Rectal smooth muscle tissue (tissue), 1 donor: ENCODE measurements around the gene PRR22.
A peak's percentile ranks its signal among the peaks of the same experiment; 100 is the strongest.

Experiments used
- H3K27ac ChIP-seq: one replicate; pipeline ENCODE4 v1.7.0; 2013; ENCODE audit warnings: low read depth, low read length, inconsistent platforms
- H3K27me3 ChIP-seq: one replicate; pipeline ENCODE4 v1.7.0; 2013; ENCODE audit warnings: low read length; ENCODE audit not compliant: control insufficient read depth, insufficient read depth
- H3K36me3 ChIP-seq: one replicate; pipeline ENCODE4 v1.7.0; 2013; ENCODE audit warnings: low read length; ENCODE audit not compliant: control insufficient read depth, insufficient read depth
- H3K4me1 ChIP-seq: one replicate; pipeline ENCODE4 v1.7.0; 2013; ENCODE audit warnings: low read length; ENCODE audit not compliant: control insufficient read depth, insufficient read depth
- H3K4me3 ChIP-seq: one replicate; pipeline ENCODE4 v1.7.0; 2013; ENCODE audit warnings: low read length
- H3K9ac ChIP-seq: one replicate; pipeline ENCODE4 v1.7.0; 2013; ENCODE audit warnings: low read length

Gene PRR22

GRCh38 chr19:5806905-5807304 is 22.4 kb upstream of the PRR22 start:
- H3K4me3 ChIP-seq = no peak overlapping the region
- H3K27me3 ChIP-seq = no peaks in the 10 kb centered on the region
- H3K4me1 ChIP-seq = peaks cover 4% of the 10 kb centered on the region
- H3K36me3 ChIP-seq = no peaks in the 10 kb centered on the region
- H3K9ac ChIP-seq = no peak overlapping the region
- no peak overlapping the region for H3K27ac ChIP-seq

GRCh38 chr19:5806133-5806489 is 21.6 kb upstream of the PRR22 start:
- Histone ChIP-seq H3K4me3 (no peak overlapping the region), H3K9ac (no peak overlapping the region), H3K4me1 (peaks cover 4% of the 10 kb centered on the region), H3K27me3 (no peaks in the 10 kb centered on the region), H3K27ac (peak overlapping the region; percentile 71), H3K36me3 (no peaks in the 10 kb centered on the region)

- Histone ChIP-seq H3K36me3 (no peaks in the 10 kb centered on the region), H3K4me3 (peak overlapping the region; percentile 58), H3K4me1 (peaks cover 4% of the 10 kb centered on the region), H3K27me3 (no peaks in the 10 kb centered on the region), H3K27ac (peak overlapping the region; percentile 86), H3K9ac (peak overlapping the region; percentile 41)
These were observed 21.1 kb upstream of the PRR22 start for GRCh38 chr19:5805462-5806132.

GRCh38 chr19:5804516-5805461 is 20.2 kb upstream of the PRR22 start, which contains the start of gene NRTN:
NRTN (plus strand) TSS chr19:5805067; CDS start chr19:5824166, 19,099 bp downstream.
- H3K27ac ChIP-seq = peak within 1 kb of the TSS; percentile 86
- peaks cover 4% of the 10 kb centered on the region for H3K4me1 ChIP-seq
- peak within 1 kb of the TSS; percentile 41 for H3K9ac ChIP-seq
- H3K27me3 ChIP-seq = no peaks in the 10 kb centered on the region
- H3K4me3 ChIP-seq = peak within 1 kb of the TSS; percentile 58
- no peaks in the 10 kb centered on the region for H3K36me3 ChIP-seq

- Histone ChIP-seq H3K4me1 (peaks cover 4% of the 10 kb centered on the region), H3K4me3 (peak overlapping the region; percentile 38), H3K27ac (peak overlapping the region; percentile 43), H3K9ac (no peak overlapping the region), H3K36me3 (no peaks in the 10 kb centered on the region), H3K27me3 (no peaks in the 10 kb centered on the region)
These were observed 19.4 kb upstream of the PRR22 start for GRCh38 chr19:5803752-5804515.

GRCh38 chr19:5803441-5803751 is 18.9 kb upstream of the PRR22 start:
- Histone ChIP-seq H3K27me3 (no peaks in the 10 kb centered on the region), H3K4me3 (peak overlapping the region; percentile 38), H3K9ac (no peak overlapping the region), H3K36me3 (no peaks in the 10 kb centered on the region), H3K27ac (no peak overlapping the region), H3K4me1 (peaks cover 4% of the 10 kb centered on the region)

GRCh38 chr19:5801796-5802619 is 17.5 kb upstream of the PRR22 start:
- no peak overlapping the region for H3K4me3 ChIP-seq
- peaks cover 4% of the 10 kb centered on the region for H3K4me1 ChIP-seq
- no peak overlapping the region for H3K9ac ChIP-seq

GRCh38 chr19:5800361-5801270 is 16.1 kb upstream of the PRR22 start:
- Histone ChIP-seq H3K4me1 (no peaks in the 10 kb centered on the region), H3K27ac (no peak overlapping the region), H3K36me3 (no peaks in the 10 kb centered on the region), H3K27me3 (no peaks in the 10 kb centered on the region), H3K9ac (no peak overlapping the region), H3K4me3 (no peak overlapping the region)

More at GRCh38 chr19:5801796-5802619, 17.5 kb upstream of the PRR22 start:
- H3K36me3 ChIP-seq = no peaks in the 10 kb centered on the region
- no peak overlapping the region for H3K27ac ChIP-seq
- H3K27me3 ChIP-seq = no peaks in the 10 kb centered on the region

GRCh38 chr19:5799247-5800241 is 15.0 kb upstream of the PRR22 start:
- H3K4me1 ChIP-seq = no peaks in the 10 kb centered on the region
- no peak overlapping the region for H3K9ac ChIP-seq
- H3K4me3 ChIP-seq = no peak overlapping the region
- no peaks in the 10 kb centered on the region for H3K36me3 ChIP-seq
- H3K27me3 ChIP-seq = no peaks in the 10 kb centered on the region
- H3K27ac ChIP-seq = no peak overlapping the region

GRCh38 chr19:5798244-5798643 is 13.7 kb upstream of the PRR22 start:
- H3K27me3 ChIP-seq = no peaks in the 10 kb centered on the region
- H3K36me3 ChIP-seq = no peaks in the 10 kb centered on the region
- H3K9ac ChIP-seq = no peak overlapping the region
- no peak overlapping the region for H3K27ac ChIP-seq
- no peak overlapping the region for H3K4me3 ChIP-seq
- H3K4me1 ChIP-seq = no peaks in the 10 kb centered on the region
